Frontal cortex (tissue), 4 donors: ENCODE measurements around the gene CAPN12. TPM values are rescaled to one million over a fixed set of nuclear protein-coding genes. Genes with fewer than 3 reads are reported as not detected.
"Not testable (repeated sequence)": the region's sequence is repeated elsewhere in the genome, so short reads cannot be mapped to it uniquely, and the experiment has no call there.

Experiments
- DNase-seq, 2 donors: peaks; one replicate each; pipeline ENCODE4 v3.0.0; 2012; ENCODE audit warnings: low spot score in 2 of 2
- FAIRE-seq: peaks from 2 replicates; lab custom pipeline; 2012; peaks lifted over from hg19 to GRCh38; lab: Jason Lieb, UNC
- total RNA-seq: library from RNA; depleted of rRNA; stranded (reverse); fragments of >200 nt; gene quantifications from one replicate; pipeline ENCODE4 v1.2.3, GENCODE V29; 2014
- donor health status: control.
- donor health status: control.
- donor health status: control.

The CAPN12 gene
- total RNA-seq, 1 donor from 2014 or later: under 0.01 TPM

DNA sequence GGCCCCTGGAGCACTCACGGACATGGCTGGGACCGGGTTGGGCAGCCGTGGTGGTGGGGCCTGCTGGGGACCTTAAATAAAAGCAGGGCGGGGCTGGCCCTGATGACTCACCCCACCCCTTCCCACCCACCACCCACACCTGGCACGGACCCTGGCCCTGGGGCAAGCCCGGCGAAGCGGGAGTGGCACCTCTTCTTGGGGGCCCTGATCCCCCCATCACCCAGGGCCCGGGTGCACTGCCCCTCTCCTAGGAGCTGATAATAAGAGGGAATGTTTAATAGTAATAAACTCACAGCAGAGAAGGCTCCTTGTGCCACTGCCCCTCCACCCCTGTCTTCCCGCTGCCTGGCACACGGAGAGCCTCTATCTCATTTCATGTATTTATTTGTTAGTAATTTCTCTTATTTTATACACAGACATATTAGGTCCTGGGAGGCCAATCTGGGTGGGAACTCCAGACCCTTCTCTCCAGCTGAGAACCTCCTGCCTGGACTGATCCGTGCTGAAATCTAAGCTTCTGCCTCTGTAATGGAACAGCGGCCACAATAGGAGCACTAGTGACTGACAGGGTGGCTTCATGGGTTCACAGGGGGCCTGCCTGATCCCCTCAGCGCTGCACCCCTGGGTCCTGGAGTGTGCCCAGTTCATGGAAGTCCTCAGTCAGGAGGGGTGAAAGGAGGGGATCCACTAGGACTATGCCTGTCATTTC, 29.3 kb upstream of the CAPN12 start, which contains the start of gene LGALS7:
LGALS7 (minus strand) TSS at position 49 of the 709 bp plus-strand sequence; CDS start at position 24, 25 bp downstream.
- DNase-seq (no peak), FAIRE-seq (no peak)

DNA sequence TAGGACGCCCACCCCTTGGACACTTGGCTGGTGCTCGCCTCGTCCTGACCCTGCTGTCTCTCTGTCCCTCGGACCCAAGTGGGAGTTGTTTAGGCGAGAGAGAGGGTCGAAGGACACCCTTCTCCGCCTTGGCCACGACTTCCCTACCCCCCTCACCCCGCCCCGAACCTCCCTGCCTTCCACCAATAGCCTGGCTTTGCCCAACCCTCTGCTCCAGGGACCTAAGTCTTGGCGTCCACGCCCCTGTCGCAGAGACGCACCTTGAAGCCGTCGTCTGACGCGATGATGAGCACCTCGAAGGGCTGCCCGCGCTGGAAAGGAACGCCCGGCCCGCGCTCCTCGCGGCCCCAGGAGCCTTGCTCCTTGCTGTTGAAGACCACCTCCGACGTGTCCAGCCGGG, 27.3 kb upstream of the CAPN12 start:
- DNase-seq, FAIRE-seq: not testable (repeated sequence)

DNA sequence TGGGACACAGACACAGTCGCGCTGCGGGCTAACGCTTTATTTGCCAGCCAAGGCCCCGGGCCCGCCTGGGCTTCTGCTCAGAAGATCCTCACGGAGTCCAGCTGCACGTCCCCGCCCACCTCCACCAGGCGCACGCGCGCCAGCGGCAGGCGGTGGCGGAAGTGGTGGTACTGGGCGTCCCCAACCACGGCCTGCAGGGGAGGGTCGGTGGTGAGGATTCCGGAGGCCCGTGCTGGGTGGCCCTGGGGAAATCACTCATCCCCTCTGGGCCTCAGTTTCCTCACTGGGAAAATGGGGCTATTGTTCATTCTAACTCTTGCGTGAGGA, 26.6 kb upstream of the CAPN12 start:
- not testable (repeated sequence) for FAIRE-seq, DNase-seq

DNA sequence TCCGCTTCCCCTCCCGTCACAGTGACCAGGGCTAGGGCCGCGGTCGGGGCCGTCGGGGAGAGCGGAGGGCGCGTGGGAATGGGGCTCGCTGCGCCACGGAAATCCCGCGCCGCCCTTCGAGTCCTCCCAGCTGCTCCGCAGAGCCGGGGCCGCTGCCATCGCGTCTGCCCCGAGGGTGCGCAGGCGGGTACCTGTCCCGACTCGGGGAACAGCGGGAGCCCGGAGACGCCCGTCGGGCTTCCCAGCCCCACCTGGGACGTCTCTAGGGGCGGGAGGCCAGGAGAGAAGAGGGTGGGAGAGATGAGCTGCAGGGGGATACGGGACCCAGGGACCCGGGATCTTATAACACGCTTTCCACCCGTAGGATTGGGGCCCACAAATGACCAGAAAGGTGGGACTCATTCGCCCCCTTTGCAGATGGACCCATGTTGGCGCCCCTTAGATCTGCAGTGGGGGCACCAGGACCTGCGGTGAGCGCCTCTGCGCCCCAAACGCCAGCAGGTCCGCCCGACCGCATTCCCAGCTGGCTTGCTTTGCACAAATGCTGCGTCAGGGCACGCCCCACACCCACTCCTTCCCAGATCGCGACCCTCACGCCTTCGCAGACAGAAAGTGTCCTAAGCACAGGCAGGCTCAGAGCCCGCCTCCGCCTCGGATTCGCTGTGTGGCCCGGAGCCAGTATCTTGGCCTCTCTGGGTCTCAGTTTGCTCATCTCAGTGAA, 26.1 kb upstream of the CAPN12 start:
- DNase-seq, FAIRE-seq: not testable (repeated sequence)

DNA sequence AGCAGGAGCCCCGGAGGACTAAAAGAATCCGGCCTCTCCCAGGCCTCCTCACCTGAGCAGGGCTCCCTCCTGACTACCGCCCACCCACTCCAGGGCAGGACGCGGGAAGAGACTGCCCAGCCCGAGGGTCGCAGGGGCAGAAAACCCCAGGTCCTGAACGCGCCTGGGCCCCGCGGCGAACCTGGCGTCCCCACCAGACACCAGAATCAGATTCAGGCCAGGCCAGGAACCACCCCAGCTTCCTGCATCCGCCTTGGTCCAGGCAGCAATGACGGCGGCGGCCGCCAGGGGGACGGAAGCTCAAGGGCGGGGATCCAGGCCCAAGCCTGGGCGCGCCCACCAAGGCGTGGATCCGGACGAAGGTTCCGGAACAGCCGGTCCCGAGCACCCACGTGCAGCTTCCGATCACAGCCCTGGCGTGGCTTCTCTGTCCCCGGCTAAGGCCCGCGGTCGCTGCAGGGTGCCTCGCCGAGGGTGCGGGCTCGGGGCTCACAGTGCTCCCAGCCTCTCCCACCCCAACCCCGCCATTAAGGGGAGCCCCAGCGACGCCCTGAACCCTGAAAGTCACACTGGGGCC, 25.4 kb upstream of the CAPN12 start:
- no peak for FAIRE-seq

DNA sequence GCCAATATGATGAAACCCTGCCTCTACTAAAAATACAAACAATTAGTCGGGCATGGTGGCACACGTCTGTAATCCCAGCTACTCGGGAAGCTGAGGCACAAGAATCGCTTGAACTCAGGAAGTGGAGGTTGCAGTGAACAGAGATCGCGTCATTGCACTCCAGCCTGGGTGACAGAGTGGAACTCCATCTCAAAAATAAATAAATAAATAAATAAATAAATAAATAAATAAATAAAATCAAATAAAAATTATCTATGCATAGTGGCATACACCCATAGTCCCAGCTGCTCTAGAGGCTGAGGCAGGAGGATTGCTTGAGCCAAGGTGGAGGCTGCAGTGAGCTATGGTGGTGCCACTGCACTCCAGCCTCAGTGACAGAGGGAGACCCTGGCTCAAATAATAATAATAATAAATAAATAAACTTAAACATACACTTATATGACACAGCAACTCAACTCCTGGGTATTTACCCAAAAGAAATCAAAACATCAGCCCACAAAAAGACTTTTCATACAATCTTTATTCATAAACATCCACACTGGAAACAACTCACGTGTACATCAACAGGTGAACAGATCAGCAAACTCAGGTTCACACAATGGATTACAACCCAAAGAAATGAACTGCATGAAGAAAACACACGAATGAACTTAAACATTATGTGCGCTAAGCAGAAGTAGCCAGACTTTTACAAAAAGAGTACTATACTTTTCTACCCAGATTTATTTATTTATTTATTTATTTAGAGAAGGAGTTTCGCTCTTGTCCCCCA, 22.2 kb upstream of the CAPN12 start:
- FAIRE-seq (no peak), DNase-seq (no peak)

More for the DNA sequence above, 25.4 kb upstream of the CAPN12 start:
- DNase-seq: peak; percentile 72 to 73

DNA sequence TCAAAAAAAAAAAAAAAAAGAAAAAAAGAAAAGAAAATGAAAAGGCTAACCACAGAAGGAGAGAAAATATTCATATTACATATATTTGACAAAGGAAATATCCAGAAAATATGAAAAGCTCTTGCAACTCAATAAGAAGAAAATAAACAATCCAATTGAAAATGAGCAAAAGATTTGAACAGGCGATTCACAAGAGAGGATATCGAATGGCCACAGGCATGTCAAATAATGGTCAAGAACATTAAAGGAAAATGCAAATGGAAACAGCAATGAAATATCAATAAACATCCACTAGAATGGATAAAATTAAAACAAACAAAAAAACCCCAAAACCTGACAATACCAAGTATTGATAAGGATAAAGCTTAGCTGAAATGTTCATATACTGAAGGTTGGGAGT, 20.9 kb upstream of the CAPN12 start:
- FAIRE-seq (no peak), DNase-seq (no peak)

DNA sequence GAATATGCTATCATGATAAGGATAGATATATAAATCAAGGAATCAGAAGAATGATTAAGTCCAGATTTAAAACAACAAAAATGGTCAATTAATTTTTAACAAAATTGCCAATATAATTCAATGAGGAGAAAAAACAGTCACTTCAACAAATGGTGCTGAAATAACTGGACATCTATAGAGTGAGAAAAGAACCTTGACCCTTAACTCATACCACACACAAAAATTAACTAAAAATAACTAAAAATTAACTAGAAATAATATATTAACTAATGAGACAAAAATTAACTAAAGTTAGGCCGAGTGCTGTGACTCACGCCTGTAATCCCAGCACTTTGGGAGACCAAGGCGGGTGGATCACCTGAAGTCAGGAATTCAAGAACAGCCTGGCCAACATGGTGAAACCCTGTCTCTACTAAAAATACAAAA, 19.5 kb upstream of the CAPN12 start:
- DNase-seq (no peak), FAIRE-seq (no peak)

DNA sequence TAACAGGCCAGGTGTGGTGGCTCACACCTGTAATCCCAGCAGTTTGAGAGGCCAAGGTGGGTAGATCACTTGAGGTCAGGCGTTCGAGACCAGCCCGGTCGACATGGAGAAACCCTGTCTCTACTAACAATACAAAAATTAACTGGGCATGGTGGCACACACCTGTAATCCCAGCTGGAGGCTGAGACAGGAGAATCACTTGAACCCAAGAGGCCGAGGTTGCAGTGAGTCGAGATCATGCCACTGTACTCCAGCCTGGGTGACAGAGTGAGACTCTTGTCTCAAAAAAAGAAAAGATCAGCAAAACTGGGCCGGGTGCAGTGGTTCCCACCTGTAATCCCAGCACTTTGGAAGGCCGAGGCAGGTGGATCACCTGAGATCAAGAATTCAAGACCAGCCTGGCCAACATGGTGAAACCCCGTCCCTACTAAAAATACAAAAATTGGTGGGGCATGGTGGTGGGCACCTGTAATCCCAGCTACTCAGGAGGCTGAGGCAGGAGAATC, 17.7 kb upstream of the CAPN12 start:
- DNase-seq, FAIRE-seq: not testable (repeated sequence)

DNA sequence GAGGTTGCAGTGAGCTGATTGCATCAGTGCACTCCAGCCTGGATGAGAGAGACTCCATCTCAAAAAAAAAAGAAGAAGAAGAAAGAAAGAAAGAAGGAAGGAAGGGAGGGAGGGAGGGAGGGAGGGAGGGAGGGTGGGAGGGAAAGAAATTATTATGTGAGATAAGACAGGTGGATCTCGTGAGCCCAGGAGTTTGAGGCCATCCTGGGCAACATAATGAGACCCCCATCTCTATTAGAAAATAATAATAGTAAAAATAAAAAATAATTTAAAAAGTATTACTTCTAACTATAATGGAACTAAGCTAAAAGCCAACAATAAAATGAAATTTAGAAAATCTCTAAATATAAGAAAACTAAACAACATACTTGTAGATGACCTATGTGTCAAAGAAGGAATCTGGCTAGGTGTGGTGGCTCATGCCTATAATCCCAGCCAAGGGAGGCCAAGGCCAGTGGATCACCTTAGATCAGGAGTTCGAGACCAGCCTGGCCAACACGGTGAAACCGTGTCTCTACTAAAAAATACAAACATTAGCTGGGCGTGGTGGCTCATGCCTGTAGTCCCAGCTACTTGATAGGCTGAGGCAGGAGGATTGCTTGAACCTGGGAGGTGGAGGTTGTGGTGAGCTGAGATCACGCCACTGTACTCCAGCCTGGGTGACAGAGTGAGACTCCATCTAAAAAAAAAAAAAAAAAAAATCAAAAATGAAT, 16.7 kb upstream of the CAPN12 start:
- FAIRE-seq, DNase-seq: not testable (repeated sequence)

DNA sequence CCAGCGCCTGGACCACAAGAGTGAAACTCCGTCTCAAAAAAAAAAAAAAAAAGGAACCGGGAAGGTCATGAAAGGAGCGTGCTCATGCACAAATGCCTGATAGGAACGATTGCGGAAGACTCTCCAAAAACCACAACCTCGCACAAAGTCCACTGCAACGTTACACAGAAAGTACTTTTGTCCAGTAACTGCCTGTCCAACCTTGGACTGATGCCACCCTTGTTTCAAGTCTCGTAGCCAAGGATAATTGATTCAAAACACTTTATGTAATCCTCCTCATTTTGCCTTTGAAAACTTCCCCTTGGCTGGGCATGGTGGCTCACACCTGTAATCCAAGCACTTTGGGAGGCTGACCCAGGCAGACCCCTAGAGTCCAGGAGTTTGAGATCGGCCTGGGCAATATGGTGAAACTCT, 15.3 kb upstream of the CAPN12 start:
- DNase-seq (no peak), FAIRE-seq (no peak)

DNA sequence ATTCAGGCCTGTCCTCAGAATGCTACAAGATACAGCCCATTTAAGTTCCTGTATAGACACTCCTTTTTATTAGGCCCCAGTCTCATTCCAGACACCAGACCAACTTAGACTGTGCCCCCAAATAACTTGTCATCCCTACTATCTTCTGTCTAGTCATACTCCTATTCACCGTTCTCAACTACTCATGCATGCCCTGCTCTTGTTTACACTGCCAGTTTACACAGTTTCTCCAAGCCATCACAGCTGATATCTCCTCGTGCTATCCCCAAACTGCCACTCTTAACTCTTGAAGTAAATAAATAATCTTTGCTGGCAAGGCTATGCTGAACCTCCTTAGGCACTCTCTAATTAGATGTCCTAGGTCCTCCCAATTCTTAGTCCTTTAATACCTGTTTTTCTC, 9.9 kb upstream of the CAPN12 start:
- FAIRE-seq, DNase-seq: not testable (repeated sequence)

DNA sequence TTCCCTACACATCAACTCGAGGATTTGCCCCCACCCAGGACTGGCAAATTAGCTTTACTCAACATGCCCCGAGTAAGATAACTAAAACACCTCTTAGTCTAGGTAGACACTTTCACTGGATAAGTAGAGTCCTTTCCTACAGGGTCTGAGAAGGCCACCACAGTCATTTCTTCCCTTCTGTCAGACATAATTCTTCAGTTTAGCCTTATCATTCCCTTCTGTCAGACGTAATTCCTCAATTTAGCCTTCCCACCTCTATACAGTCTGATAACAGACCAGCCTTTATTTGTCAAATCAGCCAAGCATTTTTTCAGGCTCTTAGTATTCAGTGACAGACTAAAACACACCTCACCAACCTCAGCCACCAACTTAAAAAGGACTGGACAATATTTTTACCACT, 9.5 kb upstream of the CAPN12 start:
- not testable (repeated sequence) for FAIRE-seq

DNA sequence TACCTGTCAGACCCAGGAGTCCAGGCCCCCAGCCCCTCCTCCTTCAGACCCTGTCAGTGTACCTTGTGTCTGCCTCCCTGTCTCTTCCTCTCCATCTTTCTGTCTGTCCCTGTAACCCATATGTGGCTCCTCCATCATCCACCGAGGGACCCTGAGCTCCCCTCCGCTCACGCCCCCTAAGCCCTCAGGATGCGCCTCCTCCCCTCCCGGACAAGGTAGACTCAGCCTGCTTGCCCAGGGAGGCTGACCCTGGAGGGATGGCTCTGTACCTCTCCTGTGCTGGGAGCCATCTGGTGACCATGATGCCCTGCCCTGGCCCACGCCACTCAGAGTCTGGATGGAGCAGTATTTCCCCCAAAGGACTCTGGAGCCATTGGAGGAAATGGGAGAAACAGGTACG, 1.0 kb upstream of the CAPN12 start:
- FAIRE-seq (no peak), DNase-seq (no peak)

More for the DNA sequence above, 9.5 kb upstream of the CAPN12 start:
- not testable (repeated sequence) for DNase-seq

DNA sequence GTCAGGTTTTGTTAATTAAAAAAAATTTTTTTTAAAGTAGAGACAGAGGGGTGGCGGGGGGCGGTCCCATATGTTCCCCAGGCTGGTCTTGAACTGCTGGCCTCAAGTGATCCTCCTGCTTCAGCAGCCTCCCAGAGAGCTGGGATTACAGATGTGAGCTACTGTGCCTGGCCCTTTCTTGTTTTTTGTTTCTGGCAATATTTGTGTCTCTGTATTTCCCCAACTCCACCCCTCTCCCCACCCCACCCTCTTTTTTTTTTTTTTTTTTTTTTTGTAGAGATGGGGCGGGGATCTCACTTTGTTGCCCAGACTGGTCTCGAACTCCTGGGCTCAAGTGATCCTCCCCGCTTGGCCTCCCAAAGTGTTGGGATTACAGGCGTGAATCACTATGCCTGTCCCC, 600 bp upstream of the CAPN12 start:
- FAIRE-seq (no peak), DNase-seq (no peak)

DNA sequence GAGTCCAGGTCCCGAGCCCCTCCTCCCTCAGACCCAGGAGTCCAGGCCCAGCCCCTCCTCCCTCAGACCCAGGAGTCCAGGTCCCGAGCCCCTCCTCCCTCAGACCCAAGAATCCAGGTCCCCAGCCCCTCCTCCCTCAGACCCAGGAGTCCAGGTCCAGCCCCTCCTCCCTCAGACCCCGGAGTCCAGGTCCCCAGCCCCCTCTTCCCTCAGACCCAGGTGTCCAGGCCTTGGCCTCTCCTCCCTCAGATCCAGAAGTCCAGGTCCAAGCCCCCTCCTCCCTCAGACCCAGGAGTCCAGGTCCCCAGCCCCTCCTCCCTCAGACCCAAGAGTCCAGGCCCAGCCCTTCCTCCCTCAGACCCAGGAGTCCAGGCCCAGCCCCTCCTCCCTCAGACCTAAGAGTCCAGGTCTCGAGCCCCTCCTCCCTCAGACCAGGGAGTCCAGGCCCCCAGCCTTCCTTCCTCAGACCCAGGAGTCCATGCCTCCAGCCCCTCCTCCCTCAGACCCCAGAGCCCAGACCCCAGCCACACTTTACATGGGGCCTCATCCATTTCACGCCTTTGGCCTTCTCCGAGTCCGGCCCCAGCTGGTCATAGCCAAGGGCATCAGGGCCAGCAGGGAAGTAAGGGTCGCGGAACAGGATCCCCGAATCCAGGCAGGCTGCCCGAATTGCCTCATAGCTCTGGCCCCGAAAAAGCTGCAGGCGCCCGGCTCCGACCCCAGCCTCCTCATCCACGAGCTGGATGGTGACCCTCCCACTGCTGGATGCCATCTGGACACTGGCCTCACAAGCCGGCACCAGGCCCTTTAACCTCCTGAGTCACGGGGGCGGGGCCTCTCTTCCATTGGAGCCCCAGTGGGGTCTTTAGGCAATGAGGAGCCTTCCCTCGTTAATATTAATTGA, 628 bp downstream of the CAPN12 start:
- no peak for FAIRE-seq
- DNase-seq: no peak

DNA sequence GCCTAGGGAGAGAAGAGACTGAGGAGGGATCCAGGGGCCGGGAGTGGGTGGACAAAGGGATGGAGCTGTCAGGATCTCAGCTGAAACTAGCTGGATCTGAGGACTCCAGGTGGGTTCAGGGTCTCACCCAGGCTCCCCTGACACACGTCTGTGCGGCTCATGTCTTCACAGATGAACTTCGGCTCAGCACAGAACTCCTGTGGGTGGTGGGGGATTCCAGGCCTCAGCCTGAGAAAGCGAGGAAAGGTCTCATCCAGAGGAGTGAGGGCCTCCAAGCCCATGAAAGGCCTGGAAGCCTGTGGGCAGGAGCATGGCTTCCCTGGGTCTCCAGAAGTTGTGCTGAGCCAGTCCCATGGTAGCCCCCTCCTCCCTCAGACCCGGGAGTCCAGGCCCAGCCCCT, 1.4 kb downstream of the CAPN12 start:
- FAIRE-seq (no peak), DNase-seq (no peak)

DNA sequence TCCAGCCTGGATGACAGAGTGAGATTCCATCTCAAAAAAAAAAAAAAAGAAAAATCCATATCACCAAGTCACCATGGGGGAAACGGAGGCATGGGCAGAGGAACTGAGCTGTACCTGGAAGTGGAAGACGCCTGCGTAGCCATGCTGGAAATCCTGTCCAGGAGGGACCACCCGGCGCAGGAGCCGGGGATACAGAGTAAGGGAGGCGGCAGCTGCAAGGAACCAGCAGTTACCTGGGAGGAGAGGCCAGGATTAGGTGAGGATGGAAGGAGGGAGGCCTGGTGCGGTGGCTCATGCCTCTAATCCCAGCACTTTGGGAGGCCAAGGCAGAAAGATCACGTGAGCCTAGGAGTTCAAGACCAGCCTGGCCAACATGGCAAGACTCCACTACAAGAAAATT, 2.0 kb downstream of the CAPN12 start:
- DNase-seq: no peak
- no peak for FAIRE-seq
